SK-N-SH (cell line): ENCODE measurements around the gene MAGI3.

Experiments
- EP300 ChIP-seq, 2 experiments: IDR thresholded peaks; 2 replicates each; pipeline versions ENCODE4 v1.4.0 to v1.6.1; 2012; ENCODE audit warnings: borderline replicate concordance in 1 of 2, low read depth in 1 of 2, low read length in 1 of 2
- EZH2phosphoT487 ChIP-seq: fragments of 200-600 bp; sonication (generic); IDR thresholded peaks from 2 replicates; pipeline ENCODE4 v1.6.1; 2017; ENCODE audit warnings: low read depth, mixed run types, mild to moderate bottlenecking, antibody characterized with exemption, moderate library complexity, borderline replicate concordance
- GATA2 ChIP-seq: sonication (generic); formaldehyde crosslinking; IDR thresholded peaks from 2 replicates; pipeline ENCODE4 v1.5.0; 2020; ENCODE audit warnings: mild to moderate bottlenecking, missing genetic modification reagents
- JUND ChIP-seq: IDR thresholded peaks from 2 replicates; pipeline ENCODE4 v1.4.0; 2012
- RFX5 ChIP-seq: IDR thresholded peaks from 2 replicates; pipeline ENCODE4 v1.6.1; 2012; ENCODE audit warnings: mild to moderate bottlenecking, improper control_type of control experiment, low read length
- RXRA ChIP-seq: IDR thresholded peaks from 2 replicates; pipeline ENCODE4 v1.4.0; 2012; ENCODE audit warnings: low read depth, mild to moderate bottlenecking, borderline replicate concordance
- SIN3A ChIP-seq: IDR thresholded peaks from 2 replicates; pipeline ENCODE4 v1.6.1; 2012; ENCODE audit warnings: low read depth, mild to moderate bottlenecking, low read length, moderate library complexity, borderline replicate concordance
- TAF1 ChIP-seq: IDR thresholded peaks from 2 replicates; pipeline ENCODE4 v1.6.1; 2012; ENCODE audit warnings: low read depth, mild to moderate bottlenecking, low read length, moderate library complexity, borderline replicate concordance
- YY1 ChIP-seq: IDR thresholded peaks from 2 replicates; pipeline ENCODE4 v1.4.0; 2012; ENCODE audit warnings: low read depth, mild to moderate bottlenecking
- TF ChIP-seq, protein P1 (sequence below): fragments of 200-600 bp; sonication (generic); IDR thresholded peaks from 2 replicates; pipeline ENCODE4 v1.6.1; 2017; ENCODE audit warnings: antibody characterized with exemption, mild to moderate bottlenecking, moderate library complexity
- TF ChIP-seq, protein P2 (sequence below): IDR thresholded peaks from 2 replicates; pipeline ENCODE4 v1.6.1; 2012; ENCODE audit warnings: mild to moderate bottlenecking, low read depth, low read length, moderate library complexity
- TF ChIP-seq, protein P3 (sequence below): IDR thresholded peaks from 2 replicates; pipeline ENCODE4 v1.4.0; 2012; ENCODE audit warnings: low read depth

DNA sequence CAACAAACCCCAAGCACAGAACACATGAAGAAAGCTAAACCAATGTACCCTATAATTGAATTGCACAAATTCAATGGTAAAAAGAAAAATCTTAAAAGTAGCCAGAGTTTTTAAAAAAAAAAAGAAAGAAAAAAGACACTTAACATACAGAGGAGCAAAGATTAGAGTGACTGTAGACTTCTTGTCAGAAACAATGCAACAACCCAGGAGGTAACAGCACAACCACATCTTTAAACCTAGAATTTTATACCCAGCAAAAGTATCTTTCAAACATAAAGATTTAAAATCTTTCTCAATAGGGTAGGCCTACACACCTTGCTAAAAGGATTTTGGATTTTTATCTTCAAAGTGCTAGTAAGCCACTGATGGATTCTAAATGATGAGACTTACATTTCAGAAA, 304.6 kb downstream of the MAGI3 start:
- TF ChIP-seq, protein P1, sequence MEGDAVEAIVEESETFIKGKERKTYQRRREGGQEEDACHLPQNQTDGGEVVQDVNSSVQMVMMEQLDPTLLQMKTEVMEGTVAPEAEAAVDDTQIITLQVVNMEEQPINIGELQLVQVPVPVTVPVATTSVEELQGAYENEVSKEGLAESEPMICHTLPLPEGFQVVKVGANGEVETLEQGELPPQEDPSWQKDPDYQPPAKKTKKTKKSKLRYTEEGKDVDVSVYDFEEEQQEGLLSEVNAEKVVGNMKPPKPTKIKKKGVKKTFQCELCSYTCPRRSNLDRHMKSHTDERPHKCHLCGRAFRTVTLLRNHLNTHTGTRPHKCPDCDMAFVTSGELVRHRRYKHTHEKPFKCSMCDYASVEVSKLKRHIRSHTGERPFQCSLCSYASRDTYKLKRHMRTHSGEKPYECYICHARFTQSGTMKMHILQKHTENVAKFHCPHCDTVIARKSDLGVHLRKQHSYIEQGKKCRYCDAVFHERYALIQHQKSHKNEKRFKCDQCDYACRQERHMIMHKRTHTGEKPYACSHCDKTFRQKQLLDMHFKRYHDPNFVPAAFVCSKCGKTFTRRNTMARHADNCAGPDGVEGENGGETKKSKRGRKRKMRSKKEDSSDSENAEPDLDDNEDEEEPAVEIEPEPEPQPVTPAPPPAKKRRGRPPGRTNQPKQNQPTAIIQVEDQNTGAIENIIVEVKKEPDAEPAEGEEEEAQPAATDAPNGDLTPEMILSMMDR, result no peak
- TF ChIP-seq JUND, result no peak
- TF ChIP-seq EZH2phosphoT487, result no peak
- TF ChIP-seq GATA2 (CRISPR knock-in tag), result no peak
- TF ChIP-seq, protein P2, sequence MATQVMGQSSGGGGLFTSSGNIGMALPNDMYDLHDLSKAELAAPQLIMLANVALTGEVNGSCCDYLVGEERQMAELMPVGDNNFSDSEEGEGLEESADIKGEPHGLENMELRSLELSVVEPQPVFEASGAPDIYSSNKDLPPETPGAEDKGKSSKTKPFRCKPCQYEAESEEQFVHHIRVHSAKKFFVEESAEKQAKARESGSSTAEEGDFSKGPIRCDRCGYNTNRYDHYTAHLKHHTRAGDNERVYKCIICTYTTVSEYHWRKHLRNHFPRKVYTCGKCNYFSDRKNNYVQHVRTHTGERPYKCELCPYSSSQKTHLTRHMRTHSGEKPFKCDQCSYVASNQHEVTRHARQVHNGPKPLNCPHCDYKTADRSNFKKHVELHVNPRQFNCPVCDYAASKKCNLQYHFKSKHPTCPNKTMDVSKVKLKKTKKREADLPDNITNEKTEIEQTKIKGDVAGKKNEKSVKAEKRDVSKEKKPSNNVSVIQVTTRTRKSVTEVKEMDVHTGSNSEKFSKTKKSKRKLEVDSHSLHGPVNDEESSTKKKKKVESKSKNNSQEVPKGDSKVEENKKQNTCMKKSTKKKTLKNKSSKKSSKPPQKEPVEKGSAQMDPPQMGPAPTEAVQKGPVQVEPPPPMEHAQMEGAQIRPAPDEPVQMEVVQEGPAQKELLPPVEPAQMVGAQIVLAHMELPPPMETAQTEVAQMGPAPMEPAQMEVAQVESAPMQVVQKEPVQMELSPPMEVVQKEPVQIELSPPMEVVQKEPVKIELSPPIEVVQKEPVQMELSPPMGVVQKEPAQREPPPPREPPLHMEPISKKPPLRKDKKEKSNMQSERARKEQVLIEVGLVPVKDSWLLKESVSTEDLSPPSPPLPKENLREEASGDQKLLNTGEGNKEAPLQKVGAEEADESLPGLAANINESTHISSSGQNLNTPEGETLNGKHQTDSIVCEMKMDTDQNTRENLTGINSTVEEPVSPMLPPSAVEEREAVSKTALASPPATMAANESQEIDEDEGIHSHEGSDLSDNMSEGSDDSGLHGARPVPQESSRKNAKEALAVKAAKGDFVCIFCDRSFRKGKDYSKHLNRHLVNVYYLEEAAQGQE, result no peak
- TF ChIP-seq TAF1, result no peak
- no peak for TF ChIP-seq SIN3A
- no peak for TF ChIP-seq YY1
- no peak for TF ChIP-seq RFX5
- TF ChIP-seq EP300 (IDR thresholded peaks at IDR 0.05; ENCODE audit: borderline replicate concordance in 1 of 2, low read depth in 1 of 2, low read length in 1 of 2), result no peak
- TF ChIP-seq, protein P3, sequence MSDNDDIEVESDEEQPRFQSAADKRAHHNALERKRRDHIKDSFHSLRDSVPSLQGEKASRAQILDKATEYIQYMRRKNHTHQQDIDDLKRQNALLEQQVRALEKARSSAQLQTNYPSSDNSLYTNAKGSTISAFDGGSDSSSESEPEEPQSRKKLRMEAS, result no peak
- TF ChIP-seq RXRA, result no peak
